ENCODE results near the gene MYG1.

The MYG1 gene

GRCh38 chr12:53255996-53256395, 43.5 kb upstream of the MYG1 start:
- no peak overlapping the region for H3K27ac ChIP-seq (ENCODE audit: extremely low read depth, low read depth, low read length)
- H3K9me3 ChIP-seq (ENCODE audit: control insufficient read depth, insufficient read depth, low read depth, low read length): no peaks in the 10 kb centered on the region
- ChIA-PET CTCF (interaction anchor here (0.6 kb wide), 1 partner anchor 322 kb away, joined by 3 read pairs; no protein-coding TSS in a partner anchor), POLR2A (no interaction called here)
- H3K4me3 ChIP-seq (ENCODE audit: low read depth, low read length): no peak overlapping the region
- TF ChIP-seq KLF10 (tag by site-specific recombination; IDR thresholded peaks at IDR 0.05): no peak
- peaks cover 4% of the 10 kb centered on the region; the same call in 1 of the 2 replicates for H3K4me1 ChIP-seq (ENCODE audit: control insufficient read depth, insufficient read depth, low read length)
- peaks cover 0 to 22% of the 10 kb centered on the region in 2 experiments; a peak in 1 of 3 replicates for H3K36me3 ChIP-seq (ENCODE audit: control insufficient read depth in 2 of 2, insufficient read depth in 1 of 2, low read length in 2 of 2)

- CTCF ChIA-PET: interaction anchor here (0.5 to 0.9 kb wide), 6 partner anchors 14 to 99 kb away, joined by 3 to 4 read pairs (median 3); no protein-coding TSS in a partner anchor
- POLR2A ChIA-PET: interaction anchor here (1.8 kb wide), 1 partner anchor 10 kb away, joined by 5 read pairs; no protein-coding TSS in a partner anchor
- no peak overlapping the region for H3K27ac ChIP-seq (ENCODE audit: extremely low read depth, low read depth, low read length)
- no peaks in the 10 kb centered on the region for H3K9me3 ChIP-seq (ENCODE audit: control insufficient read depth, insufficient read depth, low read depth, low read length)
- H3K4me1 ChIP-seq (ENCODE audit: control insufficient read depth, insufficient read depth, low read length): no peaks in the 10 kb centered on the region
- H3K4me3 ChIP-seq (ENCODE audit: low read depth, low read length): no peak overlapping the region
- TF ChIP-seq ZNF221 (tag by site-specific recombination; IDR thresholded peaks at IDR 0.05; ENCODE audit: borderline replicate concordance) (no peak), ZNF23 (tag by site-specific recombination; IDR thresholded peaks at IDR 0.05; ENCODE audit: borderline replicate concordance) (no peak), ZNF202 (tag by site-specific recombination; IDR thresholded peaks at IDR 0.05; ENCODE audit: borderline replicate concordance) (no peak), ZBTB11 (tag by site-specific recombination; conservative IDR thresholded peaks at IDR 0.05; ENCODE audit: low read depth) (no peak), ZNF16 (tag by site-specific recombination; IDR thresholded peaks at IDR 0.05; ENCODE audit: low read depth) (no peak), ZNF404 (tag by site-specific recombination; IDR thresholded peaks at IDR 0.05) (no peak), ZNF341 (tag by site-specific recombination; IDR thresholded peaks at IDR 0.05; ENCODE audit: low read depth) (no peak), ZNF777 (tag by site-specific recombination; IDR thresholded peaks at IDR 0.05; ENCODE audit: borderline replicate concordance) (no peak), ZNF510 (tag by site-specific recombination; IDR thresholded peaks at IDR 0.05; ENCODE audit: insufficient replicate concordance) (no peak), ZNF114 (tag by site-specific recombination; IDR thresholded peaks at IDR 0.05) (no peak)
- H3K36me3 ChIP-seq (ENCODE audit: control insufficient read depth in 2 of 2, insufficient read depth in 1 of 2, low read length in 2 of 2): peaks cover 0 to 12% of the 10 kb centered on the region in 2 experiments; a peak in 1 of 3 replicates
Observed at GRCh38 chr12:53258541-53259539, 40.7 kb upstream of the MYG1 start.

GRCh38 chr12:53259891-53260290, 39.6 kb upstream of the MYG1 start:
- CTCF ChIA-PET: interaction anchor here (0.7 kb wide), 1 partner anchor 46 kb away, joined by 4 read pairs; no protein-coding TSS in a partner anchor
- peaks cover 0 to 5% of the 10 kb centered on the region in 2 experiments; a peak in 1 of 3 replicates for H3K36me3 ChIP-seq (ENCODE audit: control insufficient read depth in 2 of 2, insufficient read depth in 1 of 2, low read length in 2 of 2)
- no peak overlapping the region for H3K4me3 ChIP-seq (ENCODE audit: low read depth, low read length)
- POLR2A ChIA-PET: interaction anchor here (0.6 to 1.8 kb wide), 5 partner anchors 9 to 132 kb away, joined by 4 to 5 read pairs (median 4); no protein-coding TSS in a partner anchor
- no peak overlapping the region for H3K27ac ChIP-seq (ENCODE audit: extremely low read depth, low read depth, low read length)
- H3K4me1 ChIP-seq (ENCODE audit: control insufficient read depth, insufficient read depth, low read length): no peaks in the 10 kb centered on the region
- H3K9me3 ChIP-seq (ENCODE audit: control insufficient read depth, insufficient read depth, low read depth, low read length): no peaks in the 10 kb centered on the region
- TF ChIP-seq YY2 (tag by site-specific recombination; IDR thresholded peaks at IDR 0.05) (no peak), REST (tag by site-specific recombination; IDR thresholded peaks at IDR 0.05) (no peak), OVOL3 (tag by site-specific recombination; IDR thresholded peaks at IDR 0.05) (no peak), EGR2 (tag by site-specific recombination; IDR thresholded peaks at IDR 0.05; ENCODE audit: low read depth) (peak; percentile 59), ZFP37 (tag by site-specific recombination; IDR thresholded peaks at IDR 0.05) (no peak), ZNF747 (tag by site-specific recombination; IDR thresholded peaks at IDR 0.05) (no peak), SP3 (tag by site-specific recombination; IDR thresholded peaks at IDR 0.05) (no peak), ATF2 (tag by site-specific recombination; IDR thresholded peaks at IDR 0.05; ENCODE audit: low read depth) (no peak), ZFHX2 (tag by site-specific recombination; conservative IDR thresholded peaks at IDR 0.05) (peak; percentile 28; the same call in 1 of the 2 replicates)

All from HEK293 (cell line).